Activated CD4-positive, alpha-beta T cell treated with anti-CD3 and anti-CD28 coated beads for 24 hours (primary cell): ENCODE data around the gene GNB2.

Experiments used
- DNase-seq, 2 donors: peaks; one replicate each; pipeline ENCODE4 v3.0.0-alpha.2; 2020; ENCODE audit warnings: low read depth in 2 of 2

GNB2 gene

DNA sequence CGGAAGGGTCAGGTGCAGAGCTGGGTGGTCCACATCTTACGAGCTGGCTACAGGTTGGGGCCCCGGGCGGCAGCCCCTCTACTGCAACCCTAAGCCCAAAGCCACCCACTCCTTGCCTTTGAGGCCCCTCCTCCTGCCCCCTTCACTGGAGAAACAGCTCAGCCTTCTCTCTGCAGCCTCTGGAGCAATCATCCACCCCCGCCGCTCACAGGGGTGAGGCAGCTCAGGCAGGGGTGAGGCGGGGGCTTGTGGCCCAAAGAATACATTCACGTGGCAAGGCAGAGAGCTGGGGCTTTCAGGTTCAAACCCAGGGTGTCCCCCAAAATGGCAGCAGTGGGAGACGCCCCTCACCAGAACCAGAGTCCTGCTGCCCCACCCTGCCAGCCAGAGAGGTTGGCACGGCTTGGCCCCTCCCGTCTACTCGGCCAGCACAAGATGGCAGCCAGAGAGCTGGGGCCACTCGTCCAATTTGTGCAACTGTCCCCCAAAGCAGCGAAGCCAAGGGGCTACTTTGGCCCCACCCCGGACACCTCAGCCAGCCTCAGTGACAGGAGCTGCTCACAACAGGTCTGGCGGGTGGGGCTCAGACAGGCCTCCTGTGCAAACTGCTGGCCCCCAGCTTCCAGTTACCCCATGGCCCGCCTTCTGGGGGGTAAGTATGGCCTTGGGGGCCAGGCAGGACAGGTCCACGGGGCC is 7.2 kb downstream of the GNB2 start:
- DNase-seq, result no peak

DNA sequence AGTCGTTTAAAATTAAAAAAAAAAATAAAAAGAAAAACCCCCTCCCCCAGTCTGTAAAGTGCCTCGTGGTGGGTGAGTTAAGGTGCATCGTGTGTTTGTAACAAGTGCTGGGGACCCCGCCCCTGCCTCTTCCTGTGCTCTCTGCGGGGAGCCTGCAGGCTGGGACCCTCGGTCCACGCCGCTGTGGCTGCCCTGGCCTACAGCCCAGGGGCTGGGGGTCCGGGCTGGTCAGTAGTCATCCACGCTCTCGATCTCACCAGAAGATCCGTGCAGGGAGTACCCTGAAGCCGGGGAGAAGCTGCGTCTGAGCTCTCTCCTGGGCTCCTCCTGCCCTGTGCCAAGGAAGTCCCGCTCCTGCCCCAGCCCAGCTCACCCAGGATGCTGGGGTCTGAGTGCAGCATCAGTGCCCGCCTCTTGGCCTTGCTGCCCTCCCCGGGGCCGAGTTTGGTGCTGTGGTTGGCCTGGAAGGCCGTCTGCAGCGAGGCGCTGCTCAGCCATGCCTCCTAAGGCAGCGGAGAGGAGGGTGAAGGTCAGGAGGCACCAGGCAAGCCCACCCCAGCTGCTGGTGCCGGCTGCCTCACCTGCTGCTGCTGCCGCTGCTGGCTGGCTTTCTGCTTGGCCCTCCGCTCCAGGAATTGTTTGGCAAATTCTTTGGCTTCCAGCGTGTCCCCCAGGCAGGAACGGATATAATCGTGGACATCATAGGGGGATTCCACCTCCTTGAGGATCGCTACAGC is 8.1 kb downstream of the GNB2 start:
- DNase-seq, result no peak

GRCh38 chr7:100682228-100682741 is 8.7 kb downstream of the GNB2 start:
- DNase-seq, result no peak

DNA sequence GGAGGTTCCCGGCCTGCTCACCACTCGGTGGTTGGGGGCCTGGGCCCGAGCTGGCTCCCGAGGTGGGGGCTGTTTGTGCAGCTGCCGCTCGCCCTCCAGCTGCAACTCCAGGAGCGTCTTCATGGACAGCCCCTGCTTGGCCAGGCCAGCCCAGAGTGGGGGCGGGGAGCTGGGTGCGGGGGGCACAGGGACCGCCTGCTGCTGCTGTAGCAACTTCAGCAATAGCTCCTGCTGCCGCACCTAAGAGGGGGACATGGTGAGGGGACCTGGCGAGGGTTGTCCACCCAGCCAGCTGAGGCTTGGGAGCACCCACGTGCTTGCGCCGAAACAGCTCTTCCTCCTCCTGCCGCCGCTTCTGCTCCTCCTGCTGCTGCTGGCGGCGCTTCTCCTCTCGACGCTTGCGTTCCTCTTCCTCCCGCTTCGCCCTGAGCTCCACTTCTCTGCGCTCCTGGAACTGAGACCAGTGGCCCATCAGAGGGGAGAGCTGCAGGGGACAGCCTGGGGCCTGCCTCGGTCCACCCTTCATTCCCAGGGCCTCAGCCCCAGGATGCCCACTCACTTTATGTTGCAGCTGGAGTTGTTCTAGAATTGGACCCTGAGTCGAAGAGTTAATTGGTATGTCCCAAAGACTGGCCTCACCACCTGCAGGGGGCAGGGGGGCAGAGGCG is 9.6 kb downstream of the GNB2 start:
- no peak for DNase-seq

- no peak for DNase-seq
Measured at GRCh38 chr7:100683659-100684533, 10.4 kb downstream of the GNB2 start.

- DNase-seq, result no peak
Measured at GRCh38 chr7:100684534-100685042, 11.0 kb downstream of the GNB2 start.

GRCh38 chr7:100685049-100685605 is 11.6 kb downstream of the GNB2 start:
- DNase-seq, result no peak

GRCh38 chr7:100685631-100686145 is 12.1 kb downstream of the GNB2 start:
- no peak for DNase-seq

GRCh38 chr7:100686201-100686821 is 12.8 kb downstream of the GNB2 start:
- DNase-seq, result no peak

- DNase-seq, result no peak
Measured at GRCh38 chr7:100686822-100687211, 13.3 kb downstream of the GNB2 start.

GRCh38 chr7:100687261-100687660 is 13.7 kb downstream of the GNB2 start:
- DNase-seq, result no peak

DNA sequence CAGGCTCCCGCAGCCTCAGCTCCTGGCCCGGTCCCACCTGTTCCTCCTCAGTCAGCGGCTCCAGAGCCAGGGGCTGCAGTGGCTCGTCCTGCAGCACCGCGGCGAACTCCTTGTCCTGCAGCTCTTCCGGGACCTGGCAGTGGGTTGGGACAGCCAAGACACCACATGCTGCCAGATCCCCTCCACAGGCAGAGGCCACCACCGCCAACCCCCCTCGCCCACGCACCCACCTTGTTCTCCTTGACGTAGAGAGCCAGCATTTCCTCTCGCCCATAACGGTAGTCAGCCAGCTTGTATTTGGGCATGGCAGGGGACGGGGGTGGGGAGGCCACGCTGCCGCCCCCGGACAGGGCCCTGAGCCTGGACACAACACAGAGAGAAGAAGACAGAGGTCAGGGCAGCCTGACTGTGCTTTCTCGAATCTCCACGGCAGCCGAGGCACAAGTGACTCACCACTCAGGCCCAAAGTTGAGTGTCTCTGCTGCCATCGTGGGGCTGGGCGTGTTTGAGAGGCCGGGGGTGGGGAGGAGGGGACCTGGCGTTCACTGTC is 14.3 kb downstream of the GNB2 start:
- DNase-seq, result no peak

DNA sequence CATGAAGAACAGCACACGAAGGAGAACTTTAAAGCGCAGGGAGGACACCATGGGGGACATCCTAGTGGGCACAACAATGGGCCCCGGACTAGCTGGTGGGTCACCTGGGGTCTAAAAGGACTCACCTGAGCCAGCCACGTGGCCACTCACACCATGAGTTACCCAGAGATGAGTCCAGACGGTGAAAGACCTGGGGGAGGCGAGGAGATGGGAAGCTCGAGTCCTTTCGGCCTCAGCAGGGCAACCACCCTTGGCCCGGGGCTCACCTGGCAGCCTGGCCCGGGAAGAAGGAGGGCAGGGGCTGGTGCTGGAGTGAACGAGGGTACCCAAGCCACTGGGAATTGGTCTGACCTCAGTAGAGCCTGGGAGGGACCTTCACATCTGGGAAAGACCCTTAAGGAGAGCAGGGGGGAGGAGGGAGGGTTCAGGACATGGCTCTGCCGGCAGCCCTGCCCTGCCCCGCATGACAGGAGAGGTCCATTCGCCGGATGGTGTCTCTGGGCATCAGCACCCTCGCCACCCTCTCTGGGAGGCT is 14.9 kb downstream of the GNB2 start:
- no peak for DNase-seq

DNA sequence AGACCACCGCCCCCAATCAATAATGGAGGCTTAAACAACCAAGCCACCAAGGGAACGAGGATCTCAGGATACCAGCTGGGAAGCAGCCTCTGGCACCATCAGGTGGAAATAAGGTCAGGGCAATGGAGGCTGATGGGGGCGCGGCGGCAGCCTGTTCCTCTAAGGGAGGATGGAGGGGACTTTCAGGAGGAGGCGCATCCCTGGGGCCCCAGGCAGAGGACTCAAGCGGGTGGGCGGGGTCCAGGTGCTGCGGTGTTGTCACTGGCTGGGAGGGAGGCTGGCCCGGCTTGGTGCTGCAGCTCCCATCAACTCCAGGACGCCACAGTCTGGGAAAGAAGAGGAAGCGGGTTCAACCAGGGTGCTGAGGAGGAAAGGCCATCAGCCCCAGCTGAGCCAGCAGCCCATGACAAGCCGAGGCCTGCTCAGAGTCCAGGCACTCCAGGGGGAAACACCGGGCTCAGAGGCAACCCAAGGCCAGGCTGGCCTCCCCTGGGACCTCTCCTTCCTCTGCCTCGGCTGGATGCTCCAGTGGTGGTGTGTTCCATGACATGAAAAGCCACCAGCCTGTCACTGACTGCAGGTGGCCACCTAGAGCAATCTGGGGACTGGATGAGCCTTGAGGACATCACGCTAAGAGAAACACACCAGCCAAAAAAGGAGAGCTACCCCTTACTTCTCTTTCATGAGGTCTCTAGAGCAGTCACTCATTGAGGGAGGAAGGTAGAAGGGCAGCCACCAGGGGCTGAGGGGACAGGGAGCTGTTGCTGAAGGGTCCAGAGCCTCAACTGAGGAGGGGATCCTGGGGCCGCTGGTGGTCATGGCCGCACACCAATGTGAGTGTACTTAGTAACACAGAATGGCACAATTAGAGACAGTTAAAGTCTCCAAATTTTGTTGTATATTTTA is 15.9 kb downstream of the GNB2 start:
- no peak for DNase-seq

DNA sequence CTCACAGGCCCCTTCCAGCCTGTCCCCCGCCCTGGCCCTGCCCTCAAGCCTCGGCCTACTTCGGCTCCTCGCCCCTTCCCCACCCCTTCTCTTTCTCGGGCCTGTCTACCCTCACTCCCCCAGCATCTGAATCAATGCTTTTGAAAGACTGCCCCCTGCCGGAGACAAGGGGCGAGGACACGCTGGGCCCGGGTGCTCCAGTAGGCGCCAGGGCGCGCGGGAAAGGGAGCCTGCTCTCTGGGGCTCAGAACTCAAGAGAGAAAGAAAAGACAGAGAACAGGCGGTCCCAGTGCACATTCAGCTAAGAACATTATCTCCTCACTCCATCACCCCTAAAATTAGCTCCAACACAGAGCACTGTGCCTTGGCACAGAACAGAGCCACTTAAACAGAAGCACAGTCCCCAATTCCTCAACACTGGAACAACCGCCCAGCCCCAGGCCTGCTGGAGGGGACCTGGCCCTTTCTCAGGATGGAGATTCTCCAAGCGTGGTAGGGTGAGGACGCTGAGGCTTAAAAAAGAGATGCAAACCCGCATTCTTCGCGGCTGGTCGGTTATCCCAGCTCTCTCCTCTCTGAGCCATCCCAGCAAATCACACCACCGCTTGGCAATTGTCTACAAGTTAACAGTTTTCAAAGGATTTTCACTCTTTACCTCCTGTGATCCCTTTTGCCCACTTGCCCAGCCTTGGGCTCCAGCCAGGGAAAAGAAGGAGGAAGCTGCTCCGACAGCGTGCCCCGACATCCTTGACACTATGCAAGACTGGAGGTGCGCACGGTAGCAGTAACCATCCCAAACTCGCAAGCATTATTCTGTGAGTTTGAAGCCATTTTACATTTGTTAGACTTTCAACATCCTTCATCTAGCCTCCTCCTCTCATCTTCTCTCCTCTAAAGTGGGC is 18.4 kb downstream of the GNB2 start:
- peak; percentile 77 to 79 for DNase-seq

DNA sequence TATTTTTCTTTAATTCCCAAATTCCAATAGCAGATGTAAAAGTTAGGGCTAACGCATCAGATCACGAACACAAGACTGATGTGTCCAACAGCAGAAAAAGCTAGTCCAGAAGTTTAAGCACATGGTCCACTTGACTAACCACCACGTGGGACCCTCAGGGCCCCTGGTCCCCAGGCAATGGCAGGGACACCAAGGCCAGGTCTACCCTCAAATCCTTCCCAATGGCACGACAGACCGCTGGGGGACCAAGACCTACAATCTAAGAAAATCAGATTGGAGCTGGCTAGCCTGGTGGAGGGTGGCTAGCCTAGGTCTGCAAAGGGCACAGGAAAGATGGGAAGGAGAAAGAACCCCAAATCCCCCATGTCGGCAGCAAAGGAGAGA is 19.0 kb downstream of the GNB2 start:
- no peak for DNase-seq

GRCh38 chr7:100693312-100694097 is 20.0 kb downstream of the GNB2 start:
- no peak for DNase-seq
